GM12878 (cell line): ENCODE measurements around the gene HEG1. TPM values are rescaled to one million over a fixed set of nuclear protein-coding genes. Genes with fewer than 3 reads are reported as not detected.

Source experiments
- ATAC-seq: fragments of 200-7000 bp; cut with Tn5 transposase; 3 replicates; pipeline ENCODE4 v1.9.1; 2020; ENCODE audit warnings: mild to moderate bottlenecking, moderate library complexity
- BruUV-seq: library from RNA; stranded (reverse); fragments of 400-500 nt; replicated peaks from 2 replicates; lab custom pipeline; 2021; lab: Mats Ljungman, UMichigan
- CTCF ChIA-PET: fragments of 300-600 bp; sonication (Branson Sonifier 250); formaldehyde crosslinking; extraction: SDS; loops from one replicate; lab custom pipeline; 2021; ENCODE audit warnings: inconsistent platforms; lab: Yijun Ruan, JAX
- POLR2A ChIA-PET: fragments of 350-600 bp; formaldehyde crosslinking; extraction: SDS; loops from one replicate; lab custom pipeline; 2021; ENCODE audit warnings: inconsistent platforms; lab: Charles Lee
- RAD21 ChIA-PET: fragments of 300-600 bp; sonication (Branson Sonifier 250); formaldehyde crosslinking; loops from one replicate; lab custom pipeline; 2023; ENCODE audit warnings: antibody characterized with exemption; ENCODE audit not compliant: unreplicated experiment; lab: Charles Lee
- SMC1A ChIA-PET: fragments of 300-600 bp; sonication (Branson Sonifier 250); formaldehyde crosslinking; loops from one replicate; lab custom pipeline; 2023; ENCODE audit not compliant: unreplicated experiment, uncharacterized antibody; lab: Charles Lee
- DNase-seq: peaks from one replicate; pipeline ENCODE4 v3.0.0-alpha.2; 2011; ENCODE audit warnings: low read depth, low spot score
- FAIRE-seq: peaks from 3 replicates; lab custom pipeline; 2011; peaks lifted over from hg19 to GRCh38; lab: Jason Lieb, UNC
- H2AFZ ChIP-seq: 2 replicates; pipeline ENCODE4 v1.6.0; 2011; ENCODE audit warnings: low read depth, low read length, control low read depth; ENCODE audit not compliant: control insufficient read depth
- H3K27ac ChIP-seq: 2 replicates; pipeline ENCODE4 v1.5.1; 2011; ENCODE audit warnings: control low read depth; ENCODE audit not compliant: control insufficient read depth, insufficient read depth
- H3K27me3 ChIP-seq, 2 experiments: replicated peaks in 1 of 2; 2 replicates each; pipeline versions ENCODE4 v1.6.0 to v1.6.1; 2011; ENCODE audit warnings: low read length in 1 of 2; ENCODE audit not compliant: control insufficient read depth in 2 of 2, insufficient read depth in 2 of 2
- H3K36me3 ChIP-seq, 2 experiments: 2 replicates each; pipeline ENCODE4 v1.5.1; 2011; ENCODE audit warnings: low read length in 1 of 2; ENCODE audit not compliant: control insufficient read depth in 2 of 2, insufficient read depth in 2 of 2
- H3K4me1 ChIP-seq: 2 replicates; pipeline ENCODE4 v1.6.1; 2011; ENCODE audit warnings: mild to moderate bottlenecking, low read length, moderate library complexity, mixed read lengths; ENCODE audit not compliant: control insufficient read depth, insufficient read depth
- H3K4me2 ChIP-seq: 2 replicates; pipeline ENCODE4 v1.6.0; 2011; ENCODE audit warnings: control low read depth; ENCODE audit not compliant: control insufficient read depth, insufficient read depth
- H3K4me3 ChIP-seq: fragments of 200-600 bp; sonication (generic); 2 replicates; pipeline ENCODE4 v1.5.1; 2016
- H3K79me2 ChIP-seq: 2 replicates; pipeline ENCODE4 v1.6.0; 2011; ENCODE audit warnings: low read length; ENCODE audit not compliant: control insufficient read depth, insufficient read depth
- H3K9ac ChIP-seq: 2 replicates; pipeline ENCODE4 v1.8.0; 2011; ENCODE audit warnings: low read length, control low read depth, mixed read lengths; ENCODE audit not compliant: control insufficient read depth, insufficient read depth
- H3K9me3 ChIP-seq: replicated peaks from 3 replicates; pipeline ENCODE4 v1.5.1; 2011; ENCODE audit warnings: mild to moderate bottlenecking, low read length; ENCODE audit not compliant: control insufficient read depth, insufficient read depth
- H4K20me1 ChIP-seq: 2 replicates; pipeline ENCODE4 v1.6.0; 2011; ENCODE audit not compliant: control insufficient read depth, insufficient read depth
- ETV6 ChIP-seq, 2 experiments: fragments of 450-650 bp in 1 of 2; IDR thresholded peaks in 1 of 2; conservative IDR thresholded peaks in 1 of 2; 2 replicates each; pipeline ENCODE4 v1.6.1; 2014; ENCODE audit warnings: antibody characterized with exemption in 1 of 2, borderline replicate concordance in 1 of 2, low read depth in 1 of 2, mild to moderate bottlenecking in 1 of 2, moderate library complexity in 1 of 2
- FOXM1 ChIP-seq: IDR thresholded peaks from 2 replicates; pipeline ENCODE4 v1.6.1; 2012; ENCODE audit warnings: low read depth, mild to moderate bottlenecking, inconsistent platforms, low read length, moderate library complexity
- POLR2AphosphoS5 ChIP-seq: IDR thresholded peaks from 2 replicates; pipeline ENCODE4 v1.6.1; 2011; ENCODE audit warnings: mild to moderate bottlenecking, low read length, inconsistent platforms
- RB1 ChIP-seq: fragments of 450-650 bp; formaldehyde crosslinking; IDR thresholded peaks from 2 replicates; pipeline ENCODE4 v1.6.1; 2017; ENCODE audit warnings: mild to moderate bottlenecking, borderline replicate concordance
- RCOR1 ChIP-seq: conservative IDR thresholded peaks from 2 replicates; pipeline ENCODE4 v1.6.1; 2012; ENCODE audit warnings: low read depth, low read length, improper control_type of control experiment
- TAF1 ChIP-seq: IDR thresholded peaks from 2 replicates; pipeline ENCODE4 v1.6.1; 2011; ENCODE audit warnings: mild to moderate bottlenecking, low read depth, low read length, borderline replicate concordance
- TARDBP ChIP-seq: IDR thresholded peaks from 2 replicates; pipeline ENCODE4 v1.6.1; 2016; ENCODE audit warnings: borderline replicate concordance
- ZZZ3 ChIP-seq: IDR thresholded peaks from 2 replicates; pipeline ENCODE4 v1.6.1; 2011; ENCODE audit warnings: low read depth; ENCODE audit not compliant: control insufficient read depth, insufficient read length
- WGBS: methylation state at CpG from one replicate; pipeline ENCODE4 v1.1.6; 2016; ENCODE audit warnings: low lambda C conversion rate; ENCODE audit not compliant: insufficient replicate concordance, insufficient coverage; ENCODE audit errors: missing lambda C conversion rate; 5-methylcytosine and 5-hydroxymethylcytosine counted together
- in situ Hi-C: fragments of 300-500 bp; cut with MboI; formaldehyde crosslinking; loops from 9 replicates; pipeline ENCODE4 v1.14.3; 2018; ENCODE audit warnings: mixed read lengths
- intact Hi-C: fragments of 100-400 bp; cut with micrococcal nuclease; formaldehyde crosslinking; loops from one replicate; pipeline ENCODE4 v1.14.2; 2022; ENCODE audit not compliant: unreplicated experiment
- polyA plus RNA-seq, 11 experiments: library from polyadenylated mRNA; depleted of rRNA in 4 of 11; unstranded in 6 of 11; stranded (reverse) in 5 of 11; fragments of >200 nt; fragmentation: Nextera tagmentation in 4 of 11; fragmentation: Illumina TruSeq in 1 of 11; extraction: Ambion mirVana in 4 of 11; extraction: Trizol in 1 of 11; gene quantifications; 1 replicate in 1 of 11; 2 replicates in 10 of 11; pipeline versions ENCODE4 v1.2.1 to v1.2.3, GENCODE V29; 2011 to 2016; ENCODE audit warnings: inconsistent platforms in 2 of 11, missing spikeins in 2 of 11, low read depth in 1 of 11
- total RNA-seq, 4 experiments: library from RNA; depleted of rRNA in 3 of 4; stranded (reverse); fragments of >200 nt in 3 of 4; fragmentation: Illumina TruSeq in 1 of 4; extraction: Trizol in 1 of 4; gene quantifications; 2 replicates each; pipeline versions ENCODE4 v1.2.1 to v1.2.3, GENCODE V29; 2013 to 2021
- TF ChIP-seq, protein P1 (sequence below): IDR thresholded peaks from 2 replicates; pipeline ENCODE4 v1.6.1; 2012; ENCODE audit warnings: low read length, inconsistent platforms
- TF ChIP-seq, protein P2 (sequence below): fragments of 450-650 bp; conservative IDR thresholded peaks from 2 replicates; pipeline ENCODE4 v1.6.1; 2017; ENCODE audit warnings: mild to moderate bottlenecking, moderate library complexity

Gene HEG1
- total and polyA plus RNA-seq, 10 of the 15 experiments (the other 5 are each of a cell fraction or from before 2014, with no cell fraction given), result 2.2 to 32.1 (median 7.6) TPM

DNA sequence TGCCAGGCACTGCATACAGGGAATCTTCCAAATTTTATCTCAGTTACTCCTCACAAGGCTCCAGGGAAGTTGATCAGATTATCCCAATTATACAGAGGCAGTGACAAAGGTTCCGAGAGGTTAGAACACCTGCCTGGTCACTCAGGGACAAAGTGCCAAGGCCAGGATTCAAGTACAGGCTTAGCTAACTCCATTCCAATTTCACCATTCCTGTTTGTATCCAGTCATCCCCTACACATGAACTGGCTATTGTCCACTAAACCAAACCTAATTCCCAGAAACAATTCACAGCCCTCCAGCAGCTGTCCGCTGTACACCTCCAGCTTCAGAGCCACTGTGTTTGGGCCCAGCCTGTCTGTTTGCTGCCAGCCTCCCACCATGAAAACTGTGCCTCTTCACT, 137.3 kb downstream of the HEG1 start:
- Histone ChIP-seq H3K27ac (no peak overlapping the region), H3K79me2 (no peaks in the 10 kb centered on the region), H2AFZ (no peak overlapping the region), H3K4me1 (no peaks in the 10 kb centered on the region), H3K9ac (no peak overlapping the region), H3K36me3 (no peaks in the 10 kb centered on the region), H3K9me3 (no peaks in the 10 kb centered on the region), H3K4me2 (no peak overlapping the region), H4K20me1 (no peaks in the 10 kb centered on the region), H3K27me3 (peaks cover 0 to 2% of the 10 kb centered on the region in 2 experiments; a peak in 1 of 4 replicates), H3K4me3 (no peak overlapping the region)
- FAIRE-seq, result no peak
- BruUV-seq, result no TSS peak
- in situ Hi-C loops, result no loop called here
- no peak for DNase-seq
- TF ChIP-seq RCOR1 (no peak), TARDBP (no peak), ZZZ3 (no peak), ETV6 (conservative IDR thresholded peaks at IDR 0.05 in 1 of 2, IDR thresholded peaks at IDR 0.05 in 1 of 2; ENCODE audit: borderline replicate concordance in 1 of 2, low read depth in 1 of 2) (no peak), POLR2AphosphoS5 (no peak), TAF1 (no peak), RB1 (no peak), FOXM1 (no peak)
- TF ChIP-seq, protein P1, sequence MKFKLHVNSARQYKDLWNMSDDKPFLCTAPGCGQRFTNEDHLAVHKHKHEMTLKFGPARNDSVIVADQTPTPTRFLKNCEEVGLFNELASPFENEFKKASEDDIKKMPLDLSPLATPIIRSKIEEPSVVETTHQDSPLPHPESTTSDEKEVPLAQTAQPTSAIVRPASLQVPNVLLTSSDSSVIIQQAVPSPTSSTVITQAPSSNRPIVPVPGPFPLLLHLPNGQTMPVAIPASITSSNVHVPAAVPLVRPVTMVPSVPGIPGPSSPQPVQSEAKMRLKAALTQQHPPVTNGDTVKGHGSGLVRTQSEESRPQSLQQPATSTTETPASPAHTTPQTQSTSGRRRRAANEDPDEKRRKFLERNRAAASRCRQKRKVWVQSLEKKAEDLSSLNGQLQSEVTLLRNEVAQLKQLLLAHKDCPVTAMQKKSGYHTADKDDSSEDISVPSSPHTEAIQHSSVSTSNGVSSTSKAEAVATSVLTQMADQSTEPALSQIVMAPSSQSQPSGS, result no peak
- TF ChIP-seq, protein P2, sequence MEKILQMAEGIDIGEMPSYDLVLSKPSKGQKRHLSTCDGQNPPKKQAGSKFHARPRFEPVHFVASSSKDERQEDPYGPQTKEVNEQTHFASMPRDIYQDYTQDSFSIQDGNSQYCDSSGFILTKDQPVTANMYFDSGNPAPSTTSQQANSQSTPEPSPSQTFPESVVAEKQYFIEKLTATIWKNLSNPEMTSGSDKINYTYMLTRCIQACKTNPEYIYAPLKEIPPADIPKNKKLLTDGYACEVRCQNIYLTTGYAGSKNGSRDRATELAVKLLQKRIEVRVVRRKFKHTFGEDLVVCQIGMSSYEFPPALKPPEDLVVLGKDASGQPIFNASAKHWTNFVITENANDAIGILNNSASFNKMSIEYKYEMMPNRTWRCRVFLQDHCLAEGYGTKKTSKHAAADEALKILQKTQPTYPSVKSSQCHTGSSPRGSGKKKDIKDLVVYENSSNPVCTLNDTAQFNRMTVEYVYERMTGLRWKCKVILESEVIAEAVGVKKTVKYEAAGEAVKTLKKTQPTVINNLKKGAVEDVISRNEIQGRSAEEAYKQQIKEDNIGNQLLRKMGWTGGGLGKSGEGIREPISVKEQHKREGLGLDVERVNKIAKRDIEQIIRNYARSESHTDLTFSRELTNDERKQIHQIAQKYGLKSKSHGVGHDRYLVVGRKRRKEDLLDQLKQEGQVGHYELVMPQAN, result no peak
- intact Hi-C loops, result no loop called here
- ChIA-PET POLR2A (interaction anchor here (1.5 kb wide), 1 partner anchor 12 kb away, joined by 4 read pairs; no protein-coding TSS in a partner anchor), SMC1A (interaction anchor here (0.7 to 1.7 kb wide), 6 partner anchors 9 to 572 kb away, joined by 3 to 4 read pairs (median 3); no protein-coding TSS in a partner anchor), RAD21 (interaction anchor here (0.6 kb wide), 1 partner anchor 72 kb away, joined by 3 read pairs; no protein-coding TSS in a partner anchor), CTCF (interaction anchor here (0.6 to 3.6 kb wide), 4 partner anchors 9 to 506 kb away, joined by 3 to 16 read pairs (median 5); no protein-coding TSS in a partner anchor)
- ATAC-seq, result no peak
- 98% methylated on average over 2 of the region's 2 CpGs for WGBS
